HepG2 (cell line): ENCODE data around the gene ZFYVE27. TPM values are rescaled to one million over a fixed set of nuclear protein-coding genes. Genes with fewer than 3 reads are reported as not detected.

Experiments used
- ATAC-seq: fragments of 200-7000 bp; cut with Tn5 transposase; 3 replicates; pipeline ENCODE4 v1.9.1; 2020; ENCODE audit warnings: mild to moderate bottlenecking, moderate library complexity
- BruUV-seq: library from RNA; stranded (reverse); fragments of 400-500 nt; replicated peaks from 2 replicates; lab custom pipeline; 2021; lab: Mats Ljungman, UMichigan
- CTCF ChIA-PET: fragments of 300-600 bp; formaldehyde crosslinking; extraction: SDS; loops from one replicate; lab custom pipeline; 2021; ENCODE audit warnings: low total read pairs, inconsistent platforms, low intra/inter-chr PET ratio; lab: Yijun Ruan, JAX
- POLR2A ChIA-PET: fragments of 350-600 bp; sonication (Branson Sonifier 250); formaldehyde crosslinking; loops from one replicate; lab custom pipeline; 2020; ENCODE audit warnings: antibody characterized with exemption, inconsistent platforms; lab: Yijun Ruan, JAX
- DNase-seq: peaks from one replicate; pipeline ENCODE4 v3.0.0-alpha.2; 2015; ENCODE audit warnings: low spot score
- FAIRE-seq: peaks from 3 replicates; lab custom pipeline; 2011; peaks lifted over from hg19 to GRCh38; lab: Jason Lieb, UNC
- H2AFZ ChIP-seq: one replicate; pipeline ENCODE4 v1.6.1; 2011; ENCODE audit warnings: low read length, inconsistent platforms
- H3K27ac ChIP-seq: fragments of 300-600 bp; 3 replicates; pipeline ENCODE4 v1.8.0; 2011; ENCODE audit warnings: mixed run types, mild to moderate bottlenecking, mixed read lengths, low read length, inconsistent platforms; ENCODE audit not compliant: insufficient read depth; ENCODE audit errors: extremely low read length
- H3K27me3 ChIP-seq, 2 experiments: fragments of 200-600 bp in 1 of 2; 2 replicates in 1 of 2; 3 replicates in 1 of 2; pipeline versions ENCODE4 v1.6.0 to v1.8.0; 2011; ENCODE audit warnings: low read length in 2 of 2, mild to moderate bottlenecking in 2 of 2, moderate library complexity in 2 of 2, inconsistent platforms in 1 of 2; ENCODE audit not compliant: insufficient read depth in 2 of 2, control insufficient read depth in 1 of 2
- H3K36me3 ChIP-seq, 2 experiments: fragments of 200-600 bp in 1 of 2; replicated peaks in 1 of 2; 2 replicates in 1 of 2; 3 replicates in 1 of 2; pipeline versions ENCODE4 v1.5.1 to v1.8.0; 2011; ENCODE audit warnings: low read length in 2 of 2, inconsistent platforms in 1 of 2; ENCODE audit not compliant: insufficient read depth in 2 of 2, control insufficient read depth in 1 of 2
- H3K4me1 ChIP-seq: 2 replicates; pipeline ENCODE4 v1.5.1; 2012; ENCODE audit warnings: low read length, inconsistent platforms; ENCODE audit not compliant: insufficient read depth
- H3K4me2 ChIP-seq: 2 replicates; pipeline ENCODE4 v1.6.0; 2011; ENCODE audit warnings: low read depth, low read length, inconsistent platforms
- H3K4me3 ChIP-seq, 3 experiments: fragments of 200-600 bp in 1 of 3; sonication (generic), shearing (Covaris generic) in 1 of 3; replicated peaks in 1 of 3; 2 replicates each; pipeline ENCODE4 v1.5.1; 2011 to 2016; ENCODE audit warnings: low read length in 3 of 3, inconsistent platforms in 2 of 3, low read depth in 2 of 3, mild to moderate bottlenecking in 2 of 3, control low read depth in 1 of 3, mixed read lengths in 1 of 3; ENCODE audit not compliant: insufficient read depth in 1 of 3
- H3K79me2 ChIP-seq: one replicate; pipeline ENCODE4 v1.6.1; 2011; ENCODE audit warnings: low read length, inconsistent platforms; ENCODE audit not compliant: insufficient read depth
- H3K9ac ChIP-seq: 2 replicates; pipeline ENCODE4 v1.6.0; 2011; ENCODE audit warnings: mild to moderate bottlenecking, low read depth, low read length, inconsistent platforms; ENCODE audit not compliant: insufficient read depth
- H3K9me3 ChIP-seq: 2 replicates; pipeline ENCODE4 v1.5.1; 2012; ENCODE audit warnings: mild to moderate bottlenecking, low read length
- H4K20me1 ChIP-seq: 2 replicates; pipeline ENCODE4 v1.6.0; 2011; ENCODE audit warnings: inconsistent platforms, mild to moderate bottlenecking, low read length, moderate library complexity; ENCODE audit not compliant: insufficient read depth
- ARID2 ChIP-seq: sonication (generic); formaldehyde crosslinking; IDR thresholded peaks from 2 replicates; pipeline ENCODE4 v1.8.1; 2022; ENCODE audit warnings: mild to moderate bottlenecking, missing genetic modification reagents, borderline replicate concordance
- HMG20A ChIP-seq: IDR thresholded peaks from 2 replicates; pipeline ENCODE4 v1.6.1; 2016; ENCODE audit warnings: borderline replicate concordance
- KDM2A ChIP-seq: sonication (generic); formaldehyde crosslinking; IDR thresholded peaks from 2 replicates; pipeline ENCODE4 v1.4.0; 2020; ENCODE audit warnings: low read depth, missing genetic modification reagents, borderline replicate concordance
- RAD21 ChIP-seq: fragments of 450-650 bp; formaldehyde crosslinking; IDR thresholded peaks from 2 replicates; pipeline ENCODE4 v1.5.0; 2020; ENCODE audit warnings: mild to moderate bottlenecking
- ZNF432 ChIP-seq: sonication (generic); formaldehyde crosslinking; IDR thresholded peaks from 2 replicates; pipeline ENCODE4 v1.5.0; 2020; ENCODE audit warnings: missing genetic modification reagents, mild to moderate bottlenecking, borderline replicate concordance
- ZNF530 ChIP-seq: sonication (generic); formaldehyde crosslinking; IDR thresholded peaks from 2 replicates; pipeline ENCODE4 v1.5.0; 2020; ENCODE audit warnings: low read depth, mild to moderate bottlenecking, missing genetic modification reagents
- ZNF629 ChIP-seq: sonication (generic); formaldehyde crosslinking; conservative IDR thresholded peaks from 2 replicates; pipeline ENCODE4 v1.5.0; 2020; ENCODE audit warnings: missing genetic modification reagents
- ZNF777 ChIP-seq: sonication (generic); formaldehyde crosslinking; IDR thresholded peaks from 2 replicates; pipeline ENCODE4 v1.4.0; 2020; ENCODE audit warnings: missing genetic modification reagents
- ZNF850 ChIP-seq: sonication (generic); formaldehyde crosslinking; conservative IDR thresholded peaks from 2 replicates; pipeline ENCODE4 v1.9.0; 2021; ENCODE audit warnings: mild to moderate bottlenecking, missing genetic modification reagents
- WGBS: methylation state at CpG from one replicate; pipeline ENCODE4 v1.1.6; 2017; ENCODE audit warnings: low lambda C conversion rate; 5-methylcytosine and 5-hydroxymethylcytosine counted together
- in situ Hi-C: cut with HindIII; loops from 2 replicates; pipeline ENCODE4 v1.10.0; 2017; ENCODE audit warnings: low pct_unique_long_range_greater_than_20kb; ENCODE audit not compliant: extremely low pct_ligation_motif_present
- intact Hi-C: fragments of 100-400 bp; cut with micrococcal nuclease; formaldehyde crosslinking; loops from one replicate; pipeline ENCODE4 v1.10.0; 2022; ENCODE audit not compliant: unreplicated experiment
- polyA plus RNA-seq, 8 experiments: library from polyadenylated mRNA; depleted of rRNA in 3 of 8; stranded (reverse) in 7 of 8; unstranded in 1 of 8; fragments of >200 nt; fragmentation: Illumina TruSeq in 4 of 8; extraction: Trizol in 4 of 8; gene quantifications; 2 replicates each; pipeline versions ENCODE4 v1.2.1 to v1.2.3, GENCODE V29; 2011 to 2016; ENCODE audit warnings: low read depth in 4 of 8, missing spikeins in 1 of 8, mixed read lengths in 1 of 8; ENCODE audit not compliant: insufficient read depth in 1 of 8
- total RNA-seq, 5 experiments: library from RNA; depleted of rRNA; stranded (reverse); fragments of >200 nt; fragmentation: Illumina TruSeq; extraction: Trizol; gene quantifications; 2 replicates each; pipeline ENCODE4 v1.2.3, GENCODE V29; 2016; ENCODE audit warnings: low read depth in 1 of 5
- TF ChIP-seq, protein P1 (sequence below): sonication (generic); formaldehyde crosslinking; IDR thresholded peaks from 2 replicates; pipeline ENCODE4 v1.4.0; 2020; ENCODE audit warnings: mild to moderate bottlenecking, missing genetic modification reagents

The ZFYVE27 gene
- total and polyA plus RNA-seq, 2 of the 13 experiments (the other 11 are each of a cell fraction or from before 2014, with no cell fraction given): 19.7 to 20.5 TPM

DNA sequence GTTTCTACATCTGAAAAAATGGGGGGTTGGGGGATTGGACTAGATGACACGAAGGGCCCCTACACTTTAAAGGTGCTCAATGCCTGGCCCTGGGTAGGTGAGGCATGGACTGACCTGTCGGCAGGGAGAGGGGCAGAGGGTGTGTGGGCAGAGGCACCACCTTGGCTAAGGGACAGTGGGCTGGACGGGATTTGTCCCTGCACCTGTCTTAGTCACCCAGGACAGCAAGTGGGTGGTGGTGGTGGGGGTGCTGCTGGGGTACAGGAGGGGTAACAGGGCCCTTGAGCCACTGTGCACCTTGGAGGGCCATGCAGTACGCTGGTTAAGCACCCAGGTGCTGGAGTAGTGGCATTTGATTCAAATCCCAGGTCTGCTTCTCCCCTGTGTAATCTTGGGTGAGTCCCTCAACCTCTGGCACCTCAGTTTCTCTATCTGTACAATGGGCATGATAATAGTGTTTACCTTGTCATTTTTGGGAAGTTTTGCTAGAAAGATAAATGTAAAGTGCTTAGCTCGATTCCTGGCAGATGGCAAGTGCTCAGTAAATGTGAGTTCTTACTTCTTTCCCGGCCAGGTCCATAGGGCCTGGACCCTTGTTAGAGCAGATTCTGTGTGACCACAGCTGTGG is 53.0 kb downstream of the ZFYVE27 start:
- CTCF ChIA-PET: no interaction called here
- Histone ChIP-seq H3K36me3 (no peaks in the 10 kb centered on the region), H4K20me1 (0 out of 2 replicates have a peak, but pooled peaks cover 3% of the 10 kb centered on the region), H3K4me2 (no peak overlapping the region), H3K9ac (no peak overlapping the region), H2AFZ (no peak overlapping the region)
- intact Hi-C loops: loop anchor here (2.0 to 10.0 kb wide), 2 partner anchors 31 to 255 kb away; no protein-coding TSS in a partner anchor
- ATAC-seq: no peak
- TF ChIP-seq ZNF629 (peak; percentile 81), ZNF530 (CRISPR knock-in tag) (no peak), HMG20A (CRISPR knock-in tag) (no peak)
- TF ChIP-seq, all 625 proteins: peak for 1
- BruUV-seq: no TSS peak
- FAIRE-seq (no peak), DNase-seq (no peak)
- H3K79me2 ChIP-seq: no peaks in the 10 kb centered on the region
- H3K27me3 ChIP-seq: peaks cover 2 to 8% of the 10 kb centered on the region in 2 experiments; a peak in 2 of 5 replicates
- H3K9me3 ChIP-seq: no peaks in the 10 kb centered on the region
- no peak overlapping the region for H3K4me3 ChIP-seq
- WGBS: 19% methylated on average over 3 of the region's 6 CpGs
- POLR2A ChIA-PET: no interaction called here
- peaks cover 35% of the 10 kb centered on the region for H3K4me1 ChIP-seq
- in situ Hi-C loops: loop anchor here (5.0 kb wide), 2 partner anchors 33 to 77 kb away; no protein-coding TSS in a partner anchor
- no peak overlapping the region for H3K27ac ChIP-seq

- BruUV-seq: no TSS peak
- ChIA-PET CTCF (interaction anchor here (1.1 to 2.8 kb wide), 2 partner anchors 32 to 77 kb away, joined by 6 to 25 read pairs; no protein-coding TSS in a partner anchor), POLR2A (no interaction called here)
- WGBS: 27% methylated on average over 5 of the region's 13 CpGs
- Histone ChIP-seq H3K9me3 (no peaks in the 10 kb centered on the region), H4K20me1 (0 out of 2 replicates have a peak, but pooled peaks cover 3% of the 10 kb centered on the region), H3K79me2 (no peaks in the 10 kb centered on the region), H3K4me2 (no peak overlapping the region), H3K27me3 (peaks cover 2 to 11% of the 10 kb centered on the region in 2 experiments; a peak in 2 of 5 replicates), H3K27ac (no peak overlapping the region), H3K36me3 (no peaks in the 10 kb centered on the region), H3K9ac (no peak overlapping the region), H2AFZ (no peak overlapping the region), H3K4me3 (no peak overlapping the region), H3K4me1 (peaks cover 15% of the 10 kb centered on the region)
- ATAC-seq: peak; percentile 83
- DNase-seq: peak; percentile 48
- intact Hi-C loops (loop anchor here (1.0 kb wide), 1 partner anchor 77 kb away; no protein-coding TSS in a partner anchor), in situ Hi-C loops (loop anchor here (5.0 kb wide), 2 partner anchors 35 to 75 kb away; no protein-coding TSS in a partner anchor)
- peak; percentile 47 for FAIRE-seq
- TF ChIP-seq, protein P1, sequence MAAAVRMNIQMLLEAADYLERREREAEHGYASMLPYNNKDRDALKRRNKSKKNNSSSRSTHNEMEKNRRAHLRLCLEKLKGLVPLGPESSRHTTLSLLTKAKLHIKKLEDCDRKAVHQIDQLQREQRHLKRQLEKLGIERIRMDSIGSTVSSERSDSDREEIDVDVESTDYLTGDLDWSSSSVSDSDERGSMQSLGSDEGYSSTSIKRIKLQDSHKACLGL (CRISPR knock-in tag): 0 out of 2 replicates have a peak, but pooled peaks have one; percentile 41
- TF ChIP-seq ARID2 (CRISPR knock-in tag) (no peak), RAD21 (peak; percentile 76), KDM2A (CRISPR knock-in tag) (peak; percentile 31; the same call in 1 of the 2 replicates), ZNF850 (CRISPR knock-in tag) (no peak), ZNF432 (CRISPR knock-in tag) (no peak), ZNF777 (no peak)
Observed at GRCh38 chr10:97791824-97792721, 55.1 kb downstream of the ZFYVE27 start.
